HepG2 (cell line): ENCODE data around the gene AGAP3. TPM values are rescaled to one million over a fixed set of nuclear protein-coding genes. Genes with fewer than 3 reads are reported as not detected.

Source experiments
- ATAC-seq: fragments of 200-7000 bp; cut with Tn5 transposase; 3 replicates; pipeline ENCODE4 v1.9.1; 2020; ENCODE audit warnings: mild to moderate bottlenecking, moderate library complexity
- BruUV-seq: library from RNA; stranded (reverse); fragments of 400-500 nt; replicated peaks from 2 replicates; lab custom pipeline; 2021; lab: Mats Ljungman, UMichigan
- CTCF ChIA-PET: fragments of 300-600 bp; formaldehyde crosslinking; extraction: SDS; loops from one replicate; lab custom pipeline; 2021; ENCODE audit warnings: low total read pairs, inconsistent platforms, low intra/inter-chr PET ratio; lab: Yijun Ruan, JAX
- POLR2A ChIA-PET: fragments of 350-600 bp; sonication (Branson Sonifier 250); formaldehyde crosslinking; loops from one replicate; lab custom pipeline; 2020; ENCODE audit warnings: antibody characterized with exemption, inconsistent platforms; lab: Yijun Ruan, JAX
- DNase-seq: peaks from one replicate; pipeline ENCODE4 v3.0.0-alpha.2; 2015; ENCODE audit warnings: low spot score
- FAIRE-seq: peaks from 3 replicates; lab custom pipeline; 2011; peaks lifted over from hg19 to GRCh38; lab: Jason Lieb, UNC
- H2AFZ ChIP-seq: one replicate; pipeline ENCODE4 v1.6.1; 2011; ENCODE audit warnings: low read length, inconsistent platforms
- H3K27ac ChIP-seq: fragments of 300-600 bp; 3 replicates; pipeline ENCODE4 v1.8.0; 2011; ENCODE audit warnings: mixed run types, mild to moderate bottlenecking, mixed read lengths, low read length, inconsistent platforms; ENCODE audit not compliant: insufficient read depth; ENCODE audit errors: extremely low read length
- H3K27me3 ChIP-seq, 2 experiments: fragments of 200-600 bp in 1 of 2; 2 replicates in 1 of 2; 3 replicates in 1 of 2; pipeline versions ENCODE4 v1.6.0 to v1.8.0; 2011; ENCODE audit warnings: low read length in 2 of 2, mild to moderate bottlenecking in 2 of 2, moderate library complexity in 2 of 2, inconsistent platforms in 1 of 2; ENCODE audit not compliant: insufficient read depth in 2 of 2, control insufficient read depth in 1 of 2
- H3K36me3 ChIP-seq, 2 experiments: fragments of 200-600 bp in 1 of 2; replicated peaks in 1 of 2; 2 replicates in 1 of 2; 3 replicates in 1 of 2; pipeline versions ENCODE4 v1.5.1 to v1.8.0; 2011; ENCODE audit warnings: low read length in 2 of 2, inconsistent platforms in 1 of 2; ENCODE audit not compliant: insufficient read depth in 2 of 2, control insufficient read depth in 1 of 2
- H3K4me1 ChIP-seq: 2 replicates; pipeline ENCODE4 v1.5.1; 2012; ENCODE audit warnings: low read length, inconsistent platforms; ENCODE audit not compliant: insufficient read depth
- H3K4me2 ChIP-seq: 2 replicates; pipeline ENCODE4 v1.6.0; 2011; ENCODE audit warnings: low read depth, low read length, inconsistent platforms
- H3K4me3 ChIP-seq, 3 experiments: fragments of 200-600 bp in 1 of 3; sonication (generic), shearing (Covaris generic) in 1 of 3; replicated peaks in 1 of 3; 2 replicates each; pipeline ENCODE4 v1.5.1; 2011 to 2016; ENCODE audit warnings: low read length in 3 of 3, inconsistent platforms in 2 of 3, low read depth in 2 of 3, mild to moderate bottlenecking in 2 of 3, control low read depth in 1 of 3, mixed read lengths in 1 of 3; ENCODE audit not compliant: insufficient read depth in 1 of 3
- H3K79me2 ChIP-seq: one replicate; pipeline ENCODE4 v1.6.1; 2011; ENCODE audit warnings: low read length, inconsistent platforms; ENCODE audit not compliant: insufficient read depth
- H3K9ac ChIP-seq: 2 replicates; pipeline ENCODE4 v1.6.0; 2011; ENCODE audit warnings: mild to moderate bottlenecking, low read depth, low read length, inconsistent platforms; ENCODE audit not compliant: insufficient read depth
- H3K9me3 ChIP-seq: 2 replicates; pipeline ENCODE4 v1.5.1; 2012; ENCODE audit warnings: mild to moderate bottlenecking, low read length
- H4K20me1 ChIP-seq: 2 replicates; pipeline ENCODE4 v1.6.0; 2011; ENCODE audit warnings: inconsistent platforms, mild to moderate bottlenecking, low read length, moderate library complexity; ENCODE audit not compliant: insufficient read depth
- AGO2 ChIP-seq: fragments of 200-400 bp; formaldehyde crosslinking; optimal IDR thresholded peaks from 2 replicates; pipeline ENCODE3; 2017; ENCODE audit warnings: mild to moderate bottlenecking, low read depth, low read length, moderate library complexity
- RBFOX2 ChIP-seq: fragments of 200-400 bp; formaldehyde crosslinking; IDR thresholded peaks from 2 replicates; pipeline ENCODE4 v1.6.1; 2017; ENCODE audit warnings: low read depth, mild to moderate bottlenecking, low read length
- RELA ChIP-seq: sonication (generic); formaldehyde crosslinking; IDR thresholded peaks from 2 replicates; pipeline ENCODE4 v1.4.0; 2020; ENCODE audit warnings: missing genetic modification reagents
- ZBTB49 ChIP-seq: sonication (generic); formaldehyde crosslinking; IDR thresholded peaks from 2 replicates; pipeline ENCODE4 v1.4.0; 2020; ENCODE audit warnings: missing genetic modification reagents, borderline replicate concordance
- ZNF225 ChIP-seq: sonication (generic); formaldehyde crosslinking; IDR thresholded peaks from 2 replicates; pipeline ENCODE4 v1.4.0; 2020; ENCODE audit warnings: mild to moderate bottlenecking, missing genetic modification reagents
- ZNF775 ChIP-seq: sonication (generic); formaldehyde crosslinking; IDR thresholded peaks from 2 replicates; pipeline ENCODE4 v1.4.0; 2020; ENCODE audit warnings: missing genetic modification reagents, mild to moderate bottlenecking, moderate library complexity, borderline replicate concordance
- WGBS: methylation state at CpG from one replicate; pipeline ENCODE4 v1.1.6; 2017; ENCODE audit warnings: low lambda C conversion rate; 5-methylcytosine and 5-hydroxymethylcytosine counted together
- in situ Hi-C: cut with HindIII; loops from 2 replicates; pipeline ENCODE4 v1.10.0; 2017; ENCODE audit warnings: low pct_unique_long_range_greater_than_20kb; ENCODE audit not compliant: extremely low pct_ligation_motif_present
- intact Hi-C: fragments of 100-400 bp; cut with micrococcal nuclease; formaldehyde crosslinking; loops from one replicate; pipeline ENCODE4 v1.10.0; 2022; ENCODE audit not compliant: unreplicated experiment
- polyA plus RNA-seq, 8 experiments: library from polyadenylated mRNA; depleted of rRNA in 3 of 8; stranded (reverse) in 7 of 8; unstranded in 1 of 8; fragments of >200 nt; fragmentation: Illumina TruSeq in 4 of 8; extraction: Trizol in 4 of 8; gene quantifications; 2 replicates each; pipeline versions ENCODE4 v1.2.1 to v1.2.3, GENCODE V29; 2011 to 2016; ENCODE audit warnings: low read depth in 4 of 8, missing spikeins in 1 of 8, mixed read lengths in 1 of 8; ENCODE audit not compliant: insufficient read depth in 1 of 8
- total RNA-seq, 5 experiments: library from RNA; depleted of rRNA; stranded (reverse); fragments of >200 nt; fragmentation: Illumina TruSeq; extraction: Trizol; gene quantifications; 2 replicates each; pipeline ENCODE4 v1.2.3, GENCODE V29; 2016; ENCODE audit warnings: low read depth in 1 of 5

AGAP3 gene
- total and polyA plus RNA-seq, 2 of the 13 experiments (the other 11 are each of a cell fraction or from before 2014, with no cell fraction given), result 31.3 to 61.4 TPM

GRCh38 chr7:151074817-151075661 is 11.2 kb upstream of the AGAP3 start:
- Histone ChIP-seq H3K79me2 (peaks cover 13% of the 10 kb centered on the region), H3K27me3 (no peaks in the 10 kb centered on the region; a peak in 1 of 5 replicates), H3K9me3 (no peaks in the 10 kb centered on the region), H2AFZ (no peak overlapping the region), H3K4me2 (no peak overlapping the region), H3K36me3 (peaks cover 15 to 47% of the 10 kb centered on the region in 2 experiments), H3K4me3 (no peak overlapping the region), H3K27ac (no peak overlapping the region), H4K20me1 (no peaks in the 10 kb centered on the region), H3K4me1 (peaks cover 11% of the 10 kb centered on the region), H3K9ac (no peak overlapping the region)
- DNase-seq, result no peak
- no peak for ATAC-seq
- in situ Hi-C loops (no loop called here), intact Hi-C loops (no loop called here)
- no peak for FAIRE-seq
- CTCF ChIA-PET, result no interaction called here
- BruUV-seq, result no TSS peak
- POLR2A ChIA-PET, result interaction anchor here (1.2 to 5.4 kb wide), 3 partner anchors 12 to 47 kb away, joined by 3 to 60 read pairs (median 6); partner anchors contain the start of genes ABCB8 and SLC4A2
- WGBS, result 93% methylated on average over 17 of the region's 26 CpGs
- TF ChIP-seq RELA (CRISPR knock-in tag) (no peak), ZBTB49 (CRISPR knock-in tag) (no peak), AGO2 (peak; percentile 48), ZNF225 (no peak), RBFOX2 (peak; percentile 51), ZNF775 (CRISPR knock-in tag) (no peak)
